A549 (cell line): ENCODE data around the gene SUSD1. TPM values are rescaled to one million over a fixed set of nuclear protein-coding genes. Genes with fewer than 3 reads are reported as not detected.
A peak's percentile ranks its signal among the peaks of the same experiment; 100 is the strongest.

ENCODE experiments used
- ATAC-seq, 2 experiments: fragments of 200-7000 bp in 1 of 2; fragments of >200 bp in 1 of 2; cut with Nextera tagmentation in 1 of 2; cut with Tn5 transposase in 1 of 2; 3 replicates each; pipeline versions ENCODE4 v1.8.0 to v1.9.1; 2018 to 2020; ENCODE audit warnings: mild to moderate bottlenecking in 1 of 2, moderate library complexity in 1 of 2
- CTCF ChIA-PET: fragments of 300-600 bp; sonication (Branson Sonifier 250); formaldehyde crosslinking; extraction: SDS; loops from one replicate; lab custom pipeline; 2021; ENCODE audit warnings: antibody characterized with exemption, inconsistent platforms; lab: Yijun Ruan, JAX
- POLR2A ChIA-PET: fragments of 350-600 bp; formaldehyde crosslinking; extraction: SDS; loops from one replicate; lab custom pipeline; 2021; ENCODE audit warnings: antibody characterized with exemption, inconsistent platforms; lab: Yijun Ruan, JAX
- DNase-seq, 2 experiments: peaks; one replicate each; pipeline versions ENCODE4 v3.0.0 to v3.0.0-alpha.2; 2011 to 2016; ENCODE audit warnings: low read depth in 1 of 2, low spot score in 1 of 2
- FAIRE-seq: peaks from 2 replicates; lab custom pipeline; 2011; peaks lifted over from hg19 to GRCh38; lab: Jason Lieb, UNC
- H3K27ac ChIP-seq, 2 experiments: fragments of >200 bp; sonication (Bioruptor Twin); formaldehyde crosslinking; 3 replicates each; pipeline ENCODE4 v1.5.1; 2016 to 2017
- H3K4me1 ChIP-seq: fragments of >200 bp; sonication (Bioruptor Twin); formaldehyde crosslinking; 3 replicates; pipeline ENCODE4 v1.6.1; 2016
- H3K4me2 ChIP-seq: fragments of >200 bp; sonication (Bioruptor Twin); formaldehyde crosslinking; 3 replicates; pipeline ENCODE4 v1.6.1; 2016
- H3K4me3 ChIP-seq: fragments of >200 bp; sonication (Bioruptor Twin); formaldehyde crosslinking; 3 replicates; pipeline ENCODE4 v1.5.1; 2016
- H3K9me3 ChIP-seq: fragments of >200 bp; sonication (Bioruptor Twin); formaldehyde crosslinking; 3 replicates; pipeline ENCODE4 v1.6.1; 2016
- CEBPB ChIP-seq, 2 experiments: fragments of >200 bp in 1 of 2; sonication (Bioruptor Twin) in 1 of 2; formaldehyde crosslinking in 1 of 2; IDR thresholded peaks; 2 replicates each; pipeline ENCODE4 v1.6.1; 2012 to 2016
- CHD4 ChIP-seq: fragments of 200-600 bp; sonication (generic); IDR thresholded peaks from 2 replicates; pipeline ENCODE4 v1.6.1; 2016; ENCODE audit warnings: antibody characterized with exemption, mild to moderate bottlenecking, borderline replicate concordance
- EHF ChIP-seq: fragments of 250-450 bp; sonication (Bioruptor Pico); IDR thresholded peaks from 2 replicates; pipeline ENCODE4 v1.5.0; 2020; ENCODE audit warnings: mild to moderate bottlenecking
- EHMT2 ChIP-seq: fragments of 200-600 bp; sonication (generic); IDR thresholded peaks from 2 replicates; pipeline ENCODE4 v1.6.1; 2016; ENCODE audit warnings: antibody characterized with exemption, low read depth, mild to moderate bottlenecking, moderate library complexity
- ESRRA ChIP-seq: fragments of 150-350 bp; IDR thresholded peaks from 2 replicates; pipeline ENCODE4 v1.6.1; 2014; ENCODE audit warnings: mild to moderate bottlenecking, low read length, borderline replicate concordance
- FOSB ChIP-seq: fragments of 250-450 bp; sonication (Bioruptor Pico); IDR thresholded peaks from 2 replicates; pipeline ENCODE4 v1.5.0; 2020; ENCODE audit warnings: mild to moderate bottlenecking, moderate library complexity
- FOSL2 ChIP-seq, 2 experiments: fragments of 450-650 bp in 1 of 2; fragments of >200 bp in 1 of 2; sonication (Bioruptor Twin) in 1 of 2; formaldehyde crosslinking; IDR thresholded peaks; 2 replicates each; pipeline versions ENCODE4 v1.5.0 to v1.6.1; 2016 to 2020; ENCODE audit warnings: mild to moderate bottlenecking in 1 of 2, moderate library complexity in 1 of 2
- HDAC2 ChIP-seq: fragments of 200-600 bp; sonication (generic); IDR thresholded peaks from 2 replicates; pipeline ENCODE4 v1.6.1; 2016
- HEYL ChIP-seq: fragments of 250-450 bp; sonication (Bioruptor Pico); IDR thresholded peaks from 2 replicates; pipeline ENCODE4 v1.8.0; 2021; ENCODE audit warnings: mild to moderate bottlenecking, moderate library complexity
- HOXA7 ChIP-seq: fragments of 250-450 bp; sonication (Bioruptor Pico); IDR thresholded peaks from 2 replicates; pipeline ENCODE4 v1.5.0; 2020; ENCODE audit warnings: mild to moderate bottlenecking, moderate library complexity
- HOXB13 ChIP-seq: fragments of 250-450 bp; sonication (Bioruptor Pico); IDR thresholded peaks from 2 replicates; pipeline ENCODE4 v1.5.0; 2020; ENCODE audit warnings: low read depth, mild to moderate bottlenecking, moderate library complexity
- HOXB5 ChIP-seq: fragments of 250-450 bp; sonication (Bioruptor Pico); IDR thresholded peaks from 2 replicates; pipeline ENCODE4 v1.5.0; 2020; ENCODE audit warnings: mild to moderate bottlenecking, moderate library complexity
- MAFK ChIP-seq: fragments of 450-650 bp; IDR thresholded peaks from 2 replicates; pipeline ENCODE4 v1.6.1; 2014; ENCODE audit not compliant: partially characterized antibody
- MAZ ChIP-seq: fragments of 150-350 bp; IDR thresholded peaks from 2 replicates; pipeline ENCODE4 v1.6.1; 2014; ENCODE audit warnings: antibody characterized with exemption, low read depth, low read length, borderline replicate concordance
- MYC ChIP-seq: IDR thresholded peaks from 2 replicates; pipeline ENCODE4 v1.6.1; 2012; ENCODE audit warnings: mild to moderate bottlenecking, inconsistent platforms, low read length, improper control_type of control experiment, borderline replicate concordance
- NFE2L2 ChIP-seq: fragments of 150-350 bp; conservative IDR thresholded peaks from 2 replicates; pipeline ENCODE4 v1.6.1; 2014; ENCODE audit warnings: low read length
- PBX3 ChIP-seq: IDR thresholded peaks from 2 replicates; pipeline ENCODE4 v1.6.1; 2012
- PHF8 ChIP-seq: fragments of 200-600 bp; sonication (generic); IDR thresholded peaks from 2 replicates; pipeline ENCODE4 v1.6.1; 2016; ENCODE audit warnings: low read depth, mild to moderate bottlenecking, antibody characterized with exemption, moderate library complexity, borderline replicate concordance
- POLR2A ChIP-seq: IDR thresholded peaks from 2 replicates; pipeline ENCODE4 v1.6.1; 2012; ENCODE audit warnings: mild to moderate bottlenecking, low read length
- RAD21 ChIP-seq, 2 experiments: fragments of >200 bp in 1 of 2; sonication (Bioruptor Twin) in 1 of 2; formaldehyde crosslinking in 1 of 2; IDR thresholded peaks in 1 of 2; conservative IDR thresholded peaks in 1 of 2; 2 replicates in 1 of 2; 3 replicates in 1 of 2; pipeline ENCODE4 v1.6.1; 2012 to 2018; ENCODE audit warnings: inconsistent platforms in 1 of 2
- RARB ChIP-seq: fragments of 250-450 bp; sonication (Bioruptor Pico); IDR thresholded peaks from 2 replicates; pipeline ENCODE4 v1.8.0; 2021; ENCODE audit warnings: mild to moderate bottlenecking, moderate library complexity
- RFX5 ChIP-seq: fragments of 450-650 bp; IDR thresholded peaks from 2 replicates; pipeline ENCODE4 v1.7.1; 2014; ENCODE audit warnings: antibody characterized with exemption, mild to moderate bottlenecking, moderate library complexity
- RNF2 ChIP-seq: fragments of 200-600 bp; sonication (generic); IDR thresholded peaks from 2 replicates; pipeline ENCODE4 v1.6.1; 2016; ENCODE audit warnings: low read depth, mild to moderate bottlenecking, antibody characterized with exemption, moderate library complexity, borderline replicate concordance
- SMC3 ChIP-seq: fragments of >200 bp; sonication (Bioruptor Twin); formaldehyde crosslinking; IDR thresholded peaks from 3 replicates; pipeline ENCODE4 v1.6.1; 2018; ENCODE audit warnings: inconsistent platforms
- SREBF2 ChIP-seq: fragments of 450-650 bp; IDR thresholded peaks from 2 replicates; pipeline ENCODE4 v1.6.1; 2014; ENCODE audit warnings: mild to moderate bottlenecking, moderate library complexity
- TFCP2L1 ChIP-seq: fragments of 250-450 bp; sonication (Bioruptor Pico); IDR thresholded peaks from 2 replicates; pipeline ENCODE4 v1.5.0; 2021; ENCODE audit warnings: mild to moderate bottlenecking
- TP53 ChIP-seq: fragments of 250-450 bp; sonication (Bioruptor Pico); IDR thresholded peaks from 2 replicates; pipeline ENCODE4 v1.5.0; 2021; ENCODE audit warnings: mild to moderate bottlenecking, moderate library complexity
- ZNF302 ChIP-seq: fragments of 250-450 bp; sonication (Bioruptor Pico); IDR thresholded peaks from 2 replicates; pipeline ENCODE4 v1.9.0; 2021; ENCODE audit warnings: inconsistent platforms, mild to moderate bottlenecking, moderate library complexity
- WGBS: methylation state at CpG from one replicate; pipeline ENCODE4 v1.1.6; 2017; ENCODE audit errors: missing lambda C conversion rate; 5-methylcytosine and 5-hydroxymethylcytosine counted together
- polyA plus RNA-seq, 4 experiments: library from polyadenylated mRNA; depleted of rRNA in 3 of 4; stranded (reverse); fragments of >200 nt; fragmentation: RNase III in 1 of 4; extraction: RNeasy Plus Mini Kit Qiagen cat#74134 plus additional on column Dnase treatment in 1 of 4; gene quantifications; 2 replicates in 3 of 4; 3 replicates in 1 of 4; pipeline ENCODE4 v1.2.3, GENCODE V29; 2011 to 2017
- TF ChIP-seq, protein P1 (sequence below): IDR thresholded peaks from 2 replicates; pipeline ENCODE4 v1.6.1; 2012; ENCODE audit warnings: low read depth, borderline replicate concordance
- TF ChIP-seq, protein P2 (sequence below): fragments of >200 bp; sonication (Bioruptor Twin); formaldehyde crosslinking; IDR thresholded peaks from 2 replicates; pipeline ENCODE4 v1.6.1; 2016
- TF ChIP-seq, protein P3 (sequence below): IDR thresholded peaks from 2 replicates; pipeline ENCODE4 v1.6.1; 2012

SUSD1 gene
- polyA plus RNA-seq, 2 of the 4 experiments (the other 2 are of a cell fraction) = 15.7 to 18.6 TPM

- TF ChIP-seq ESRRA (no peak), PHF8 (no peak), HOXB5 (0 out of 2 replicates have a peak, but pooled peaks have one; percentile 32), ZNF302 (CRISPR knock-in tag) (no peak), HOXA7 (CRISPR knock-in tag) (no peak), PBX3 (no peak), CHD4 (no peak), NFE2L2 (no peak), CEBPB (IDR thresholded peaks at IDR 0.05) (no peak), HEYL (CRISPR knock-in tag) (no peak), EHMT2 (no peak), RAD21 (conservative IDR thresholded peaks at IDR 0.05 in 1 of 2, IDR thresholded peaks at IDR 0.05 in 1 of 2) (no peak; a peak in 2 of 5 replicates), HDAC2 (no peak), MYC (no peak), MAFK (no peak), RFX5 (no peak), RNF2 (no peak), SMC3 (peak; percentile 28; the same call in 1 of the 3 replicates)
- TF ChIP-seq, protein P1, sequence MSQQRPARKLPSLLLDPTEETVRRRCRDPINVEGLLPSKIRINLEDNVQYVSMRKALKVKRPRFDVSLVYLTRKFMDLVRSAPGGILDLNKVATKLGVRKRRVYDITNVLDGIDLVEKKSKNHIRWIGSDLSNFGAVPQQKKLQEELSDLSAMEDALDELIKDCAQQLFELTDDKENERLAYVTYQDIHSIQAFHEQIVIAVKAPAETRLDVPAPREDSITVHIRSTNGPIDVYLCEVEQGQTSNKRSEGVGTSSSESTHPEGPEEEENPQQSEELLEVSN = peak; percentile 54; the same call in 1 of the 2 replicates
Observed at GRCh38 chr9:112012026-112012902, 162.8 kb downstream of the SUSD1 start (continued).

- ChIA-PET CTCF (interaction anchor here (0.9 to 3.7 kb wide), 8 partner anchors 8 to 413 kb away, joined by 3 to 20 read pairs (median 4); no protein-coding TSS in a partner anchor), POLR2A (interaction anchor here (1.4 to 2.0 kb wide), 3 partner anchors 11 to 380 kb away, joined by 3 to 15 read pairs (median 5); partner anchors contain the start of genes DNAJC25 and UGCG)
- Histone ChIP-seq H3K9me3 (no peaks in the 10 kb centered on the region), H3K27ac (peak overlapping the region; percentile 91), H3K4me3 (no peak overlapping the region), H3K4me1 (peaks cover 38% of the 10 kb centered on the region), H3K4me2 (peak overlapping the region; percentile 74; the same call in 2 of the 3 replicates)
- ATAC-seq (no peak), FAIRE-seq (no peak)
- TF ChIP-seq, protein P2, sequence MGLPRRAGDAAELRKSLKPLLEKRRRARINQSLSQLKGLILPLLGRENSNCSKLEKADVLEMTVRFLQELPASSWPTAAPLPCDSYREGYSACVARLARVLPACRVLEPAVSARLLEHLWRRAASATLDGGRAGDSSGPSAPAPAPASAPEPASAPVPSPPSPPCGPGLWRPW = no peak
- TF ChIP-seq SREBF2 (no peak), HOXB13 (CRISPR knock-in tag) (no peak), HOXA7 (CRISPR knock-in tag) (no peak), TFCP2L1 (no peak), POLR2A (no peak), RFX5 (no peak), EHF (CRISPR knock-in tag) (no peak), FOSL2 (IDR thresholded peaks at IDR 0.05) (no peak), FOSL2 (CRISPR knock-in tag; IDR thresholded peaks at IDR 0.05) (no peak), MAZ (no peak), FOSB (CRISPR knock-in tag) (no peak), PHF8 (no peak), RARB (CRISPR knock-in tag) (no peak), TP53 (CRISPR knock-in tag) (no peak), PBX3 (no peak)
- TF ChIP-seq, protein P3, sequence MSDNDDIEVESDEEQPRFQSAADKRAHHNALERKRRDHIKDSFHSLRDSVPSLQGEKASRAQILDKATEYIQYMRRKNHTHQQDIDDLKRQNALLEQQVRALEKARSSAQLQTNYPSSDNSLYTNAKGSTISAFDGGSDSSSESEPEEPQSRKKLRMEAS = no peak
- TF ChIP-seq, all 56 proteins: peak for 0
- DNase-seq = no peak
- 89% methylated on average over 3 of the region's 3 CpGs for WGBS
Observed at GRCh38 chr9:112011051-112011620, 164.0 kb downstream of the SUSD1 start.
